ENCODE results near the gene KLK5. TPM values are rescaled to one million over a fixed set of nuclear protein-coding genes. Genes with fewer than 3 reads are reported as not detected.
A peak's percentile ranks its signal among the peaks of the same experiment; 100 is the strongest.

Gene KLK5
- total and polyA plus RNA-seq, 2 of the 13 experiments (the other 11 are each of a cell fraction or from before 2014, with no cell fraction given) = not detected

DNA sequence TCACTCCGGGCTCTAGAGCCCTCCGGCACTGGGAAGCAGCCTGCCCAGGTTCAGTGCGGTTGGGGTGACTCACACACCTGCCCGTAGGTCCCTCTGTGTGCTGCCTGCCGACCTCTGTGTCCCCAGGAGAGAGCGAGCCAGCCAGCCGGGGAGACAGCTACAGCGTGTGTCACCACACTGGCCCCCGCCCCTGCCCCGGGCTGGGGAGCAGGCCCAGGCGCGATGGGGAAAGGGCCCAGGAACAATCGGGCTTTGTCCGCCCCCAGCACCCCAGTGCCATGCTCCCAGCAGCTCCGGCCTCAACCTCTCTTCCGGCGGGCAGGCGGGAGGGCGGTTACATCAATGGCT lies 16.5 kb upstream of the KLK5 start, which contains the start of gene KLK6 (continued):
- TF ChIP-seq, protein P1, sequence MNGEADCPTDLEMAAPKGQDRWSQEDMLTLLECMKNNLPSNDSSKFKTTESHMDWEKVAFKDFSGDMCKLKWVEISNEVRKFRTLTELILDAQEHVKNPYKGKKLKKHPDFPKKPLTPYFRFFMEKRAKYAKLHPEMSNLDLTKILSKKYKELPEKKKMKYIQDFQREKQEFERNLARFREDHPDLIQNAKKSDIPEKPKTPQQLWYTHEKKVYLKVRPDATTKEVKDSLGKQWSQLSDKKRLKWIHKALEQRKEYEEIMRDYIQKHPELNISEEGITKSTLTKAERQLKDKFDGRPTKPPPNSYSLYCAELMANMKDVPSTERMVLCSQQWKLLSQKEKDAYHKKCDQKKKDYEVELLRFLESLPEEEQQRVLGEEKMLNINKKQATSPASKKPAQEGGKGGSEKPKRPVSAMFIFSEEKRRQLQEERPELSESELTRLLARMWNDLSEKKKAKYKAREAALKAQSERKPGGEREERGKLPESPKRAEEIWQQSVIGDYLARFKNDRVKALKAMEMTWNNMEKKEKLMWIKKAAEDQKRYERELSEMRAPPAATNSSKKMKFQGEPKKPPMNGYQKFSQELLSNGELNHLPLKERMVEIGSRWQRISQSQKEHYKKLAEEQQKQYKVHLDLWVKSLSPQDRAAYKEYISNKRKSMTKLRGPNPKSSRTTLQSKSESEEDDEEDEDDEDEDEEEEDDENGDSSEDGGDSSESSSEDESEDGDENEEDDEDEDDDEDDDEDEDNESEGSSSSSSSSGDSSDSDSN (CRISPR knock-in tag; IDR thresholded peaks at IDR 0.05) = peak; percentile 36; the same call in 1 of the 2 replicates
- TF ChIP-seq SOX13 (IDR thresholded peaks at IDR 0.05) = no peak
- peak in 1 of 2 experiments; percentile 22; a peak in 1 of 4 replicates for TF ChIP-seq SOX13 (CRISPR knock-in tag; conservative IDR thresholded peaks at IDR 0.05 in 1 of 2, IDR thresholded peaks at IDR 0.05 in 1 of 2)
- peak; percentile 60; the same call in 1 of the 2 replicates for TF ChIP-seq GABPB1 (CRISPR knock-in tag; IDR thresholded peaks at IDR 0.05)
- peak; percentile 24; the same call in 1 of the 2 replicates for TF ChIP-seq ETV5 (CRISPR knock-in tag; IDR thresholded peaks at IDR 0.05; ENCODE audit: borderline replicate concordance)
- TF ChIP-seq DMAP1 (CRISPR knock-in tag; IDR thresholded peaks at IDR 0.05) = no peak

DNA sequence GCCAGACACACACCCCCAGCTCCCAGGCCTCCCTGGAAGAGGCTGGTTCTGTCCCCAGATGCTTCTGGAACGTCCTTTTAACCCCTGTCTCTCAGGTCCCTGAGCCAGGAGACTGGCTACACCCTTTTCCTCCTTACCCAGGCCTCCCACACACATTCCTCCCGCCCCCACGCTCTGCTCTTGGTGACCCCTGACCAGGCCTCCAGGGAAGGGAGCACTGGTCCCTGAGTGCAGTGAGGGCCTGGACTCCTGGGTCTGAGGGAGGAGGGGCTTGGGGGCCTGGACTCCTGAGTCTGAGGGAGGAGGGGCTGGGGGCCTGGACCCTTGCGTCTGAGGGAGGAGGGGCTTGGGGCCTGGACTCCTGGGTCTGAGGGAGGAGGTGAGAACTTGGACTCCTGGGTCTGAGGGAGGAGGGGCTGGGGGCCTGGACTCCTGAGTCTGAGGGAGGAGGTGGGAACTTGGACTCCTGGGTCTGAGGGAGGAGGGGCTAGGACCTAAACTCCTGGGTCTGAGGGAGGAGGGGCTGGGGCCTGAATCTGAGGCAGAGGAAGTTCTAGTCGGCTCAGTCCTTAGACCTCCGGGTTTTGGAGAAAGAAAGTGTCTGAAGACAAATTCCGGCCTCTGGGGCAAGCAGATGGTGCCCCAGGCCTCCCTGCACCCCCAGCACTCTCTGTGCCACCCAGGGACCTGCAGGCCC lies 16.0 kb upstream of the KLK5 start:
- peak overlapping the region; percentile 45 for H3K4me2 ChIP-seq (ENCODE audit: low read depth, low read length)
- no peak for DNase-seq (ENCODE audit: low spot score)
- peaks cover 0 to 12% of the 10 kb centered on the region in 2 experiments; a peak in 4 of 5 replicates for H3K27me3 ChIP-seq (ENCODE audit: control insufficient read depth in 1 of 2, insufficient read depth in 2 of 2, low read length in 2 of 2)
- no peaks in the 10 kb centered on the region for H3K4me1 ChIP-seq (ENCODE audit: insufficient read depth, low read length)
- no peak for FAIRE-seq
- H3K36me3 ChIP-seq (replicated peaks in 1 of 2; ENCODE audit: control insufficient read depth in 1 of 2, insufficient read depth in 2 of 2, low read length in 2 of 2) = no peaks in the 10 kb centered on the region
- no peak overlapping the region for H2AFZ ChIP-seq (ENCODE audit: low read length)
- no TSS peak for BruUV-seq (replicated peaks)
- CTCF ChIA-PET (ENCODE audit: low intra/inter-chr PET ratio, low total read pairs) = no interaction called here
- H3K9me3 ChIP-seq (ENCODE audit: low read length) = no peaks in the 10 kb centered on the region
- H4K20me1 ChIP-seq (ENCODE audit: insufficient read depth, low read length) = no peaks in the 10 kb centered on the region
- POLR2A ChIA-PET = no interaction called here
- intact Hi-C loops (cut with micrococcal nuclease; ENCODE audit: unreplicated experiment) = no loop called here
- H3K27ac ChIP-seq (ENCODE audit: extremely low read length, insufficient read depth, low read length) = no peak overlapping the region
- 8% methylated on average over 4 of the region's 7 CpGs for WGBS (ENCODE audit: low lambda C conversion rate)
- no peaks in the 10 kb centered on the region for H3K79me2 ChIP-seq (ENCODE audit: insufficient read depth, low read length)
- H3K4me3 ChIP-seq (replicated peaks in 1 of 3; ENCODE audit: insufficient read depth in 1 of 3, low read depth in 2 of 3, low read length in 3 of 3) = no peak overlapping the region; a peak in 1 of 6 replicates
- in situ Hi-C loops (cut with HindIII; ENCODE audit: extremely low pct_ligation_motif_present, low pct_unique_long_range_greater_than_20kb) = no loop called here
- TF ChIP-seq ZSCAN22 (CRISPR knock-in tag; IDR thresholded peaks at IDR 0.05) (peak; percentile 91), DPF2 (CRISPR knock-in tag; IDR thresholded peaks at IDR 0.05; ENCODE audit: borderline replicate concordance, low read depth) (no peak)
- TF ChIP-seq, protein P2, sequence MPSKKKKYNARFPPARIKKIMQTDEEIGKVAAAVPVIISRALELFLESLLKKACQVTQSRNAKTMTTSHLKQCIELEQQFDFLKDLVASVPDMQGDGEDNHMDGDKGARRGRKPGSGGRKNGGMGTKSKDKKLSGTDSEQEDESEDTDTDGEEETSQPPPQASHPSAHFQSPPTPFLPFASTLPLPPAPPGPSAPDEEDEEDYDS (CRISPR knock-in tag; IDR thresholded peaks at IDR 0.05) = no peak
- H3K9ac ChIP-seq (ENCODE audit: insufficient read depth, low read depth, low read length) = no peak overlapping the region
- ATAC-seq = no peak
